ENCODE results near the gene POFUT1. TPM values are rescaled to one million over a fixed set of nuclear protein-coding genes. Genes with fewer than 3 reads are reported as not detected.

The POFUT1 gene
- polyA plus RNA-seq, 3 donors, result 10.6 to 19.5 (median 18.8) TPM

DNA sequence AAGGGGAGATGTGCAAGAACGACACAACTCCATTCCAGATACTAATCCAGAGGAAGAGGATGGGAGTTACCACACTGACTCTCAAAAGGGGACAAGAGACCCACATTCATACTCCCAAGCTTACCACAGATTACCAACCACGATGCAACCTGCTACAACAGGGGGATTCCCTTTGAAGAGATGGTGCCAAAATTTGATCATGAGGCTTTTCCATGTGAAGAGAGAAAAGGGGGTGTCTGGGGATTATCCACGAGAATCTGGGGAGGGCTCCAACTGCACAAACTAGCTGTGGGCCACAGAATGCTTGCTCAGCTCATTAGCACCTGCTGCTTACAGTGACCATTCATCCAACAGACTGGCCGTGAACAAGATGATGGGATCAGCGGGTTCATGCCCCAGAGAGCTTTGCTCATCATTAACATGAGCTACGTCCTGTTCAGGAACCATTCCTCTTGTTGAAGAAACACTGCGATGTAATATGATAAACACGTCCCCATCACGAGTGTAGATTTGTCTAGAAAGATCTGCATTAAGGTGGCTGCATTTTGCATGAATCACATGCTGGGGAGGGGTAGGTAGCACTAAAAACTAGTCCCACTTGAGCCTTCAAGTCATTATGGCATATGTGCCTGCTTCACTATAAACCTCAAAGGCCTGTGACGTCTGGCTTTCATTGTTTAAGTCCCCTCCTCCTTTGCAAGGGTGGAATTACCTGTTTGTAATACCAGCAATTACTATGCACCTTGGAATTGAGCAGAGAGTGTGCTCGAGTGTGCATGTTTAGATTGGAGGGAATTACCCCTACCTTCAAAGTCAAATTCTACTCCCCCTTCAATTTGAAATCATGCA lies 4.1 kb upstream of the POFUT1 start:
- WGBS, 3 donors, result 38 to 65% (median 65%) methylated on average over 11 of the region's 11 CpGs

DNA sequence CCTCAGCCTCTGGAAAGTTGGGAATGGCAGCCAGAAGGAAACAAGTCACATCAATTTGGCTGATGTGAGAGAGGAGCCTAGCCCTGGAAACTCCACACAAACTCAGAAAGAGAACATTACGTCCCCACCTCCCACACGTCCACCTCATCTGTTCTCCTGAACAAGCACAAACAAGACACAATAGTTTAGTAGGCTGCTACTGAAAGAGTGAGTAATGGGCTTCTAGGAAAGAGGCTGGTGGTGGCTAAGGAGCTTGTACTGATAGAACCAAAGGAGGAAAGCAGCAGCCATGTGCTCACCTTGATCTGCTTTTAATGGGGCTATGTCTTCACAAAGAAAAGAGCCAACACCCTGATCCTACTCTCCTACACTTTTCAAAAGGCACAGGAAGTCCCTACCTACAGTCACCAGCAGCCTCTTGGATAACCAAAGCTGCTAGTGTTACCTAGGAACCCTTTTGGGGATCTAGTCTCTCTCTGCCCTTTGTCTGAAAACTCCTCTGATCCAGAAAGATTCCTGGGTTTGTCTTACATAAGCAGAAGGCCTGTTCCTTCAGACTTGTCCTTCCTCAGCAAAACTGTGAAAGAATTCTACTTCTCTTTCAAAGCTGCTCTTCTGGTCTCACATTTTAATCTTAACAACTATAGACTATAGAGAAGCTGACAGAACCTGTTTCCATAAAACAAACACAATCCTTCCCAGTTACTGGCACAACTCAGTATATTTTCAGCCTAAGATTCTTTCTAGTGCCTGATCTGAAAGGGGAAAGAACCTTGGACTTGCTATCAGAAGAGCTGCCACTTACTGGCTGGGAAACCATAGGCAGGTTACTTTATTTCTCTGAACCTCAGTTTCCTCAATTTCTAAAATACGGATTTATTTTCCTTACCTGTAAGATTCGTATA lies 3.2 kb upstream of the POFUT1 start:
- whole genome bisulfite sequencing, 3 donors, result 18 to 56% (median 50%) methylated on average over 4 of the region's 4 CpGs
- H3K27ac ChIP-seq (ENCODE audit: low read depth, low read length), result no peak overlapping the region

More for the DNA sequence above, 4.1 kb upstream of the POFUT1 start:
- H3K27ac ChIP-seq (ENCODE audit: low read depth, low read length), result no peak overlapping the region

DNA sequence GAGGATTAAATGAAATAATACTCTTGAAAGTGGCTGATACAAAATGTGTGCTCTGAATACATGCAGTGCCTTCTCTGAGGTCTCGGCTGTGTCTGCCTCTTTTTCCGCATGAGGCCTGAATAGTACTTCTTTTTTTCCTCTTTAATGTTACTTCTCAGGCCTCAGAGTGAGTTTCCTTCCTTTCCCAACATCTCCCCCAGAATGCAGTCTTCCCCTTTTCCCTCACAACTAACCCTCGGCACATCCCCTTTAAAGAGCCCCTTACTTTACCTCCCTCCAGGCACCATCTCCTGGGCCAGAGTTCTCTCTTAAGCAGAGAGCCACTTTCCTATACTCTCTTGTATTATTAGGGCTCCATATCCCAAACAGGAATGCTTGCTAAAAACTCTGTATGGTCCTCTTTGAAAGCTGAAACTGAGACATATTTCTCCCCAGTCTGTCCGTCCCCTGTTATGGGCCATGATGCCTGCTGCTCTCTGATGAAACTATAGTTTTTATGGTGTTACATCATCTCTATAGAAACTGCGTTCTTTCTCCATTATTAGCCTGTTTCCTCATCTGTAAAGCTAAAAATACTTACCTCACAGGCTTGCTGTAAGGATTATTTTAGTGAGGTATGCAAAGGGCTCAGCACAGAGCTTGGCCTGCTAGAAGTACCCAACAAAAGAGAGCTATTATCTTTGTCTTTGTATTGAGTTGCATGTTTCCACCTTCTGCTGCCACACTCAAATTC lies 2.4 kb upstream of the POFUT1 start:
- no peak overlapping the region for H3K27ac ChIP-seq (ENCODE audit: low read depth, low read length)
- WGBS, 3 donors, result 39 to 47% (median 43%) methylated on average over 5 of the region's 5 CpGs

DNA sequence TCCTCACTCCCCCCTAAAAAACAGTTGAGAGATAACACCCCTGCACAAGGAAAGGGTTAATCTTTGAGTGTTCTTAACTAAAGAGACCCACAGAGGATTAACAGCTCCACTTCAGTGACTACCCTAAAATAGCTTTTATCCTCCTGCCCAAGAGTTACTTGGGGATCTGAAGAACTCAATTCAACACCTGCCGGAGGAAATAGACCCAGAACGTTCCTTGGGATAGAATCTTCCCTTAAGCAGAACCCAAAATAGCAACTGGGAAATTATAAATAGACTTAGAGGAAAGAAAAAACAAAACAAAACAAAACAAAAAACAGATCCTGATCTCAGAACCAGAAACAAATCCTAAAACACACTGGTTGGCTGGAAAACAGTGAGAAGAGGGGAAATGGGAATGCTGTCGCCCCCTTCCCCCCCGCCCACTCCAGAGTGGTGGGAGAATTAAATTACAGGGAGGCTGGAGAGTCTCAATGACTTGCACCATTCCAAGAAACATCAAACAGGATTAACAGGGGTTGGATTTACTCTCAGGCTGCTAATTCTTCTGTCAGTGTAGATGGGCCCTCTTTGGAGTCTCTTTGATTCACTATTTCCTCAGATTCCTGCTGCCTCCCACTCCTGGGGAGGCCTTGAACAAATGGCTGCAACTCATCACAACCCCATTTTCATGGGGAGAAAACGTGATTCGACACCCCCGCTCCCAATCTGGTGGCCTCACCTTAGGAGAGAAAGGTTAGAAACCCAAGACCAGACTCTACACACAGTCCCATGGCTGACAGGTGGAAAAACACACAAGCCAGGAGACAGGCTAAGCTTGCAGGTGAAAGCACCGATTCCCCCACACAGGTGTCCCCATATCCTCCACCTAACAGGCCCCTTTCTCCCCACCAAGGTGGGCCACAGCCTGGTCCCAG lies 1.6 kb upstream of the POFUT1 start:
- no peak overlapping the region for H3K27ac ChIP-seq (ENCODE audit: low read depth, low read length)
- WGBS, 3 donors, result 21 to 50% (median 48%) methylated on average over 8 of the region's 8 CpGs

DNA sequence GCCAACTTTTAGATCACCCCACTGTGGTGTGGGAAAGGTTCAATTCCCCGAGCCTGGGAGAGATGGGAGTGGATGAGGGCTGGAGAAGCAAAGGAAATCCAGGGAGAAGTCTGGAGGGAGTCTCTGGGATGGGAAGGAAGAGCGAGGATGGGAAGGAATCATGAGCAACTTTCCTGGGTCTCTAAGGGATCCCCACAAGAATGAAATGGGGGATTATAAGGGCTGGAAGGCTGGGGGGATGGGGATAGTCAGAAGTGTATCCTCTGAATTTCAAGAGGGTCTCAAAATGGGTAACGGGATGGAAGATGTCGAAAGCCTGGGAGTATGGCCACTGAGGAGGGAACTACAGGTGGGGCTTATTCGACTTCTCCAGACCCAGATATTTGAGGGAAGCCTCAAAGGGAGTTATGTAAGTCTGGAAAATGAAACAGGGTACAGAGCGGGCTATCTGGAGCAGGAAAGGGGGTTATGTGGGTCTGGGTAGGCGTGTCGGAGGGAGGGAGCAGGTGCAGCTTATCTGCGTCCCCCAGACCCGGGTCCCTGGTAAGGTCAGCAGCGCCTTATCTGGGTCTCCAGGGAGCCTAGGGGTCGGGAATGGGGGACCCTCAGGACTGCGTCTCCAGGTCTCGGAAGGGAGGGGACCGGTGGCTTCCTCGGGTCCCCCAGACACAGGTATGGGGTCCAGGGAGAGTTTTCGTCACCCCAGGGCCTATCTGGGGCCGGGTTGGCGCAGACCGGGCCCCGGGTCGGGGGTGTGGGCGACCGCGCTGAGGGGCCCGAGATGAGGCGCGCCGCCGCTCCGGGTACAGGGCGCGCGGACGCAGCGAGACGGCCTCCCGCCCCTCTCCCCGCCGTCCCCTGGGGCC lies 687 bp upstream of the POFUT1 start:
- no peak overlapping the region for H3K27ac ChIP-seq (ENCODE audit: low read depth, low read length)
- 2 to 4% (median 3%) methylated on average over 30 to 40 of the region's 40 CpGs for WGBS, 3 donors

DNA sequence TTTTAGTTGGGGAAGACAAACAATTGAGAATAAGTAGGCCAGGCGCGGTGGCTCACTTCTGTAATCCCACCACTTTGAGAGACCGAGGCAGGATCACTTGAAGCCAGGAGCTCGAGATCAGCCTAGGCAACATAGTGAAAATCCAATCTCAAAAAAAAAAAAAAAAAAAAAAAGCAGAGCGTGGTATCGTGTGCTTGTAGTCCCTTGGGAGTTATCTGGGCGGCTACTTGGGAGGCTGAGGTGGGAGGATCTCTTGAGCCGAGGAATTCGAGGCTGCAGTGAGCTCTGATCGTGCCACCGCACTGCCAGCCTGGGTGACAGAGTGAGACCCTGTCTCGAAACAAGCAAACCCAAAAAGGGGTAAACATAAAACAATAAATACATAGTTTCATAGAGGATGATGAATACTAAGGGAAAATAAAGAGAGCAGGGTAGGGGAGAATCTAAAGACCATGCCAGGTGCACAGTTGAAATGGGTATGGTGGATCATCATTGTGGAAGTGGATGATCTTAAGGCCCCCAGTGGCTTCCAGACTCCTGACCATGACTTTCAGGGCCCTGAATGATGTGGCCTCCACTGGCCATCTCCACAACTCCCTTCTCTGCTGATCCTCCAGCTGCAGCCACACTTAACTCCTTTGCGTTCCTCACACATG lies 947 bp downstream of the POFUT1 start:
- H3K27ac ChIP-seq (ENCODE audit: low read depth, low read length), result no peak overlapping the region
- 55 to 66% (median 63%) methylated on average over 11 to 13 of the region's 13 CpGs for WGBS, 3 donors

DNA sequence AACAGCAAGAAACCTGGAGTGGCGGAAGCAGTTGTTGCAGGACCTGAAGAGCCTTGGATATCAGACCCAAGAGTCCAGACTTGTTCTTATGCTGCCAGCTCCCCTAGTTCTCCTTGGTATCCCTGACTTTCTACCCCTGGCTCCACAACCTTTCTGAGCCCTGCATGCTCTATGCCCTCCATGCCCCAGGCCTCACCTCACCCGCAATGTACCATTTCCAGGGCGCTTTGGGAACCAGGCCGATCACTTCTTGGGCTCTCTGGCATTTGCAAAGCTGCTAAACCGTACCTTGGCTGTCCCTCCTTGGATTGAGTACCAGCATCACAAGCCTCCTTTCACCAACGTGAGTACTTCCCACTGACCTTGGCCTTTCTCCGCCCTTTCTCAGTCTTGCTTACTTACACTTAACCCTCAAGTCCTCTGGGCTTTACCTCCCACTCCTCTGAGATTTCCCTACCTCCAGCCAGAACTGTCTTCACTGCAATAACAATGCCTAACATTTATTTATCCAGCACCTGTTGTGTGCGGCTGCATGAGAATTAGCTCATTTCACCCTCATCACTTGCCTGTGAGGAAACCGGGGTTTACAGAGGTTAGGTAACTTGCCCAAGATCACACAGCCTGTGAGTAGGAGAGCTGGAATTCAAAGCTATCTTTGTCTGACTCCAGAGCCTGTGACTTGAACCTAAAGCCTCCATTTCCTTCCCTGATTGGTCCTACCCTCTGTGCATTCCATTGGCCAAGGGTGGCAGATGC lies 2.3 kb downstream of the POFUT1 start:
- WGBS, 3 donors, result 59 to 78% (median 74%) methylated on average over 9 of the region's 9 CpGs
- no peak overlapping the region for H3K27ac ChIP-seq (ENCODE audit: low read depth, low read length)

DNA sequence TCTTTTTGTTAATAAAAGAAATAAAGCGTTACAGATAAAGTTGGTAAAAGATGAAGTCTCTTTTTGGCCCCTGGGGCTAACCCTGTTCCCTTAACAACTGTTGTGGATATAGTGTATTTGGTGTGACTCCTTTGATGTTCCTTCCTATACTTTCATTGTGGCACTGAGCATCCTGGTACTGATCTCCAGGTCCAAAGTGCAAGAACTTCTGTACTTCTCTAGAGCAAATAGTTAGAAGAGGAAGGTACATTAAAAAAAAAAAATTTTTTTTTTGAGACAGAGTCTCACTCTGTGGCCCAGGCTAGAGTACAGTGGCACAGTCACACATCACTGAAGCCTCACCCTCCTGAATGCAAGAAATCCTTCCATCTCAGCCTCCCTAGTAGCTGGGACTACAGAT lies 6.2 kb downstream of the POFUT1 start:
- 96 to 100% (median 98%) methylated on average over 1 of the region's 1 CpG for WGBS, 3 donors
- H3K27ac ChIP-seq (ENCODE audit: low read depth, low read length), result no peak overlapping the region

DNA sequence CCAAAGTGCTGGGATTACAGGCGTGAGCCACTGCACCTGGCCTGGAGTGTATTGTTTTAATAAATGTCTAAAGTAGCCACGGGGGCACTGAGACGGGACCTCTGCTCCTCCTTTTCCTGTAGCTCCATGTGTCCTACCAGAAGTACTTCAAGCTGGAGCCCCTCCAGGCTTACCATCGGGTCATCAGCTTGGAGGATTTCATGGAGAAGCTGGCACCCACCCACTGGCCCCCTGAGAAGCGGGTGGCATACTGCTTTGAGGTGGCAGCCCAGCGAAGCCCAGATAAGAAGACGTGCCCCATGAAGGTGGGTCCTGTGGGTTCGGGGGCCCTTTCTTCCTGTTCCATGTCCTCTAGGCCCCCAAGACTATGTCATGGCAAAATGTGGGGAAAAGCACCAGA lies 7.5 kb downstream of the POFUT1 start:
- H3K27ac ChIP-seq (ENCODE audit: low read depth, low read length), result no peak overlapping the region
- 83 to 88% (median 88%) methylated on average over 8 of the region's 8 CpGs for WGBS, 3 donors

DNA sequence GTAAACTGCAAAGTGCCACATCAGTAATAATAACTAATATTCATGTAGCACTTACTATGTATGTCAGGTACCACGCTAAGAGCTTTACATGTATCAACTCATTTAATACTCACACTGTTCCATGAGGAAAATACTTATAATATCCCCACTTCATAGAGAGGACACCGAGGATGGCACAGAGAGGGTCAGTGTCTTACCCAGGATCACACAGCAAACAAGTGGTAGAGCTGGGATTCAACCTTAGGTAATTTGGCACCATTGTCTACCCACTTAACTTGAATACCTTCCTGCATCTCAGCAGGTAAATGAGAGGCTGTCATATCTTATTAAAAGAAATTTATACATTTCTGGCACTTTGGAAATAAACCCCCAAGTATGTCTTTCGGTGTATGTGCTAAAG lies 8.0 kb downstream of the POFUT1 start:
- 94 to 98% (median 97%) methylated on average over 3 of the region's 3 CpGs for WGBS, 3 donors
- H3K27ac ChIP-seq (ENCODE audit: low read depth, low read length), result no peak overlapping the region

DNA sequence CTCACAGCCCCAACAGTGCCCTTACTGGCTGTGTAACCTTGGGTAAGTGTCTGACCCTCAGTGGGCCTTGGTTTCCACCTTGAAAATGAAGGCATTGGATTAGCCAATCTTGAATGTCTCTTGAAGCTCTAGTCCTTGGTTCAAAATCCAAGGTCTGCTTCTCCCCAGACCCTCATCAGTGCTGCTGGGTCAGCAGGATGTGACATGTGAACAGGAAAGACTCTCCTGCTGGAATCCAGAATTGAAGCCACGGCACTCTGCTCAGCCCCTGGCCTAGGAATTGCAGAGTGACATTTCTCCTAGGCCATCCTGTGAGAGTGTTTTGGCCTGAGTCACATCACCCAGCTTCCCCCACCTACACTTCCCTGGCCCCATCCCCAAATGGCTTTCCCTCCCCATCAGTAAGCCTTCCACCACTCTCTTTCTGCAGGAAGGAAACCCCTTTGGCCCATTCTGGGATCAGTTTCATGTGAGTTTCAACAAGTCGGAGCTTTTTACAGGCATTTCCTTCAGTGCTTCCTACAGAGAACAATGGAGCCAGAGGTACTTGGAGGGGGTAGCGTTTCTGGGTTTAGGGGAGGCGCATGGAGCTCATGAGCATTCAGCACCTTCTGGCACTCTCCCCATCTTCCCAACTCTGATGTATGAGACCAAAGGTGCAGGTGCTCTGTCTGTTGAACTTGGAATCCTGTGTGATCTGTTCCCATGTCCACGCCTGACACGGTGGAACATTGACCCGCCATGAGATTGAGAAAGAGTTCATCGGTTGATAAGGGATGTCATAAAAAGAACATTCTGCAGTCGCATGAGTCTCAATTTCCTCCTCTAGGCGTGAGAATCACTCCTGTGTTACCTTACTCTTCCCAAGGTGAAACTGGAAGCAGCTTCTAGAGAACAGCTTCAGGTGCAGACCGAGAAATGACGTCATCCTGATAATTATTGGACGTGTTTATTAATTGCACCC lies 8.8 kb downstream of the POFUT1 start:
- no peak overlapping the region for H3K27ac ChIP-seq (ENCODE audit: low read depth, low read length)
- 80 to 85% (median 85%) methylated on average over 13 of the region's 13 CpGs for WGBS, 3 donors

DNA sequence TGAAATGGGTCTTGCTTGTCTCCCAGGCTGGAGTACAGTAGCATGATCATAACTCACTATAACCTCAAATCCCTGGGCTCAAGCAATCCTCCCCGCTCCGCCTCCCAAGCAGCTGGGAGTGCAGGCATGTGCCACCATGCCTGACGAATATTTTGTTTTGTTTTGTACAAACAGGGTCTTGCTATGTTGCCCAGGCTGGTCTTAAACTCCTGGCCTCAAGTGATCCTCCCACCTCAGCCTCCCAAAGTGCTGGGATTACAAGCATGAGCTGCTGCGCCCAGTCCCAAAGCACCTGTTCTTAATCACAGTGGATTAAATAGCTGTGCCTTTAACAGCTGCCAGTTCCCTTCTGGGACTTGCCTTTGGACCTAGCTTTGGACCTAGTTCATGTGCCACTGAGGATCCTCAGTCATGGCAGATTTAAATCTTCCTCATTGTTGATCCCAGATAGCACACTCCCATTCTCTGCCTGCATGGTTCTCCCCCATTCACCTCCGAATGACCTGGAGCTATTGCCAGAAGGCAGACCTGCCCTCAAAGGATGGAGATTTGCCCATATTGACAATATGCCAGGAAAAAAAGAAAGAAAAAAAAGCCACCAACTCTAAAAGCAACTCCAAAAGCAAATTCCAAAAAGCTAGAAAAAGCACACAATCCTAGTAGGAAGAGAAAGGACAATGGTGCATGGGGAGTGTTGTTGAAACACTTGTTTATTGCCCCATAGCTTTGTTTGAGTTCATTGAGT lies 10.6 kb downstream of the POFUT1 start:
- 85 to 90% (median 88%) methylated on average over 5 of the region's 5 CpGs for WGBS, 3 donors
- H3K27ac ChIP-seq (ENCODE audit: low read depth, low read length), result no peak overlapping the region

DNA sequence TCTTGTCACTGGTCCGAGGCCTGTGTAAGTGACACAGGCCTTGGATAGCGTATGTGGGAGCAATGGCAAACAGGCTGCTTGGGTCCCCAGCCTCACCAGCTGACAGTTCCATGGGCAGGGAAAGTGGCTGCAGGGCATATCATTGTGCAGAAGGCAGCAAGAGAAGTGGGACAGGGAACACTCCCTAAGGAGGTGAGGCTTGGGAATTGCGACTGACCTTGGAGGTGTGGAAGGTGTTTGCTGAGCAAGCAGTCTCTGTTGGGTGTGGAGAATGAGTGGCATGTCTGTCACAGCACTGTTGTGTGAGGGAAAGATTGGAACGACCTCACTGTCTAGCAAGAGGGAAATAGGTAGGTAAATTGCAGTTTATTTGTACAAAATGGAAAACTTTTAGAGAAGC lies 16.8 kb downstream of the POFUT1 start:
- H3K27ac ChIP-seq (ENCODE audit: low read depth, low read length), result no peak overlapping the region
- 43 to 96% (median 93%) methylated on average over 4 of the region's 4 CpGs for WGBS, 3 donors

DNA sequence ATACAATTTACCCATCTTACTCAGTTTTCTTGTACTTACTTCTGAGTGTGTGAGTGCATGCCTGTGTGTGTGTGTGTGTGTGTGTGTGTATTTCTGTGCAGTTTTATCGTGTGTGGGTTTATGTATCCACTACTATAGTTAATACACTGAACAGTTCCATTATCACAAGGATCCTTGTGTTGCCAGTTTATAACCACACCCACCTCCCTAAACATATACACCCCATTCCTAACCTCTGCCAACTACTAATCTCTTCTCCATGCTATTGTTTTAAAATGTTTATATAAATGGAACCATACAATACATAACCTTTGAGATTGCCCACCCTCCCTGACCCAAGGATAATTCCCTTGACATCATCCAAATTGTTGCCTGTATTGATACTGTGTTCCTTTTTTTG lies 18.7 kb downstream of the POFUT1 start:
- no peak overlapping the region for H3K27ac ChIP-seq (ENCODE audit: low read depth, low read length)
- 50 to 78% (median 61%) methylated on average over 1 of the region's 1 CpG for WGBS, 3 donors
